Heart right ventricle (tissue), 16 donors: ENCODE measurements around the gene ANGPTL4. TPM values are rescaled to one million over a fixed set of nuclear protein-coding genes. Genes with fewer than 3 reads are reported as not detected.

Experiments used
- ATAC-seq, 8 donors: fragments of 200-7000 bp; cut with Tn5 transposase; one replicate each; pipeline ENCODE4 v1.9.1; 2020; ENCODE audit warnings: mild to moderate bottlenecking in 8 of 8, moderate library complexity in 8 of 8, moderate number of reproducible peaks in 1 of 8
- DNase-seq, 2 donors: peaks; one replicate each; pipeline ENCODE4 v3.0.0-alpha.2; 2020
- H3K27ac ChIP-seq, 10 donors: fragments of 200-600 bp; sonication (generic) in 2 of 10; one replicate each; pipeline versions ENCODE4 v1.5.0 to v1.8.0; 2020 to 2022; ENCODE audit warnings: mild to moderate bottlenecking in 3 of 10
- H3K27me3 ChIP-seq, 7 donors: fragments of 200-600 bp; one replicate each; pipeline ENCODE4 v1.8.0; 2021 to 2022; ENCODE audit warnings: mild to moderate bottlenecking in 2 of 7
- H3K36me3 ChIP-seq, 9 donors: fragments of 200-600 bp; sonication (generic) in 1 of 9; one replicate each; pipeline versions ENCODE4 v1.5.0 to v1.8.0; 2020 to 2022; ENCODE audit warnings: mild to moderate bottlenecking in 2 of 9
- H3K4me1 ChIP-seq, 9 donors: fragments of 200-600 bp; sonication (generic) in 1 of 9; one replicate each; pipeline versions ENCODE4 v1.5.0 to v1.8.0; 2020 to 2022; ENCODE audit warnings: mild to moderate bottlenecking in 4 of 9
- H3K4me3 ChIP-seq, 10 donors: fragments of 200-600 bp; sonication (generic) in 2 of 10; one replicate each; pipeline versions ENCODE4 v1.5.0 to v1.8.0; 2020 to 2022; ENCODE audit warnings: mild to moderate bottlenecking in 7 of 10, moderate library complexity in 2 of 10
- H3K9me3 ChIP-seq, 11 donors: fragments of 200-600 bp in 10 of 11; sonication (generic) in 2 of 11; one replicate each; pipeline versions ENCODE4 v1.5.0 to v1.8.0; 2013 to 2022; ENCODE audit warnings: mild to moderate bottlenecking in 2 of 11, control low read depth in 1 of 11, moderate library complexity in 1 of 11
- WGBS, 2 donors: extraction: QIAGEN DNeasy Blood & Tissue Kit; methylation state at CpG; one replicate each; pipeline ENCODE4 v1.1.7; 2013; ENCODE audit warnings: inconsistent platforms in 1 of 2; 5-methylcytosine and 5-hydroxymethylcytosine counted together
- intact Hi-C, 10 donors: fragments of 100-400 bp; cut with DNase I; formaldehyde crosslinking; loops; one replicate each; pipeline versions ENCODE4 v1.11.1 to v1.14.2; 2022
- polyA plus RNA-seq, 2 donors: library from polyadenylated mRNA; stranded (reverse); fragments of 200-250 nt; gene quantifications; one replicate each; pipeline ENCODE4 v1.2.3, GENCODE V29; 2013
- total RNA-seq, 10 donors: library from RNA; stranded (reverse); fragmentation: NEBNext Ultra II Directional in 3 of 10; extraction: Animal tissue kit (Norgen Biotek cat#: 25700) in 3 of 10; gene quantifications; one replicate each; pipeline versions ENCODE4 v1.2.1 to v1.2.4, GENCODE V29; 2021 to 2023
- TF ChIP-seq, protein P1 (sequence below), 9 donors: fragments of 200-600 bp; sonication (generic) in 2 of 9; IDR thresholded peaks; one replicate each; pipeline versions ENCODE4 v1.5.0 to v1.8.0; 2021 to 2022; ENCODE audit warnings: antibody characterized with exemption in 9 of 9, mild to moderate bottlenecking in 5 of 9, moderate library complexity in 1 of 9
- donor health status: Arrhythmogenic right ventricular cardiomyopathy.
- donor health status: ischemic (EF 13 %, LVEDD 7.1; RV severe dilation, severe dysfunction).
- donor health status: healthy with polysubstance abuse.
- donor health status: DM: no; HTN: yes; CAD: no.
- donor health status: DM: no; HTN: no; CAD: no.
- donor health status: ischemic (EF 25% LVEDD 6.9; RV normal size, moderate dysfunction).
- donor health status: ischemic (EF 25% LVEDD 5.7; RV mildly dilated, moderate dysfunction).
- donor health status: healthy.
- donor health status: DM: yes; HTN: yes; CAD: no.
- donor health status: Ischemic cardiomyopathy.
- donor health status: ischemic (EF 35%, LVEDD 5.7; RV mildly dilated, moderate dysfunction).
- donor health status: nonischemic (EF 11% LVEDD 7.7; RV severe dilation, severe dysfunction).
- donor health status: DM: yes; HTN: yes; CAD: no.
- donor health status: PGD.
- donor health status: ischemic (EF 29% LVEDD 5.4; RV normal size, mild dysfunction).
- donor health status: nonischemic (EF 23%, LVEDD 6.1; RV moderate dilation, normal function).

Gene ANGPTL4
- total and polyA plus RNA-seq, 12 donors, result 1.5 to 154 (median 5.1) TPM

GRCh38 chr19:8355631-8356402 is 8.1 kb upstream of the ANGPTL4 start:
- Histone ChIP-seq H3K27ac (peak overlapping the region in 1 of 10 donors; percentile 73), H3K9me3 (peaks cover 0 to 11% (median 0%) of the 10 kb centered on the region in 11 donors), H3K27me3 (peaks cover 0 to 10% (median 0%) of the 10 kb centered on the region in 7 donors), H3K36me3 (no peaks in the 10 kb centered on the region), H3K4me1 (peaks cover 3 to 44% (median 11%) of the 10 kb centered on the region in 9 donors), H3K4me3 (no peak overlapping the region)
- intact Hi-C loops, result loop anchor here in 7 of 10 donors (2.0 to 10.0 kb wide), 7 partner anchors 41 to 229 kb away; partner anchors contain the start of gene PRAM1 (in 1 of the 7)
- DNase-seq (no peak), ATAC-seq (peak in 5 of 8 donors; percentile 40 to 85 (median 55))
- TF ChIP-seq, protein P1, sequence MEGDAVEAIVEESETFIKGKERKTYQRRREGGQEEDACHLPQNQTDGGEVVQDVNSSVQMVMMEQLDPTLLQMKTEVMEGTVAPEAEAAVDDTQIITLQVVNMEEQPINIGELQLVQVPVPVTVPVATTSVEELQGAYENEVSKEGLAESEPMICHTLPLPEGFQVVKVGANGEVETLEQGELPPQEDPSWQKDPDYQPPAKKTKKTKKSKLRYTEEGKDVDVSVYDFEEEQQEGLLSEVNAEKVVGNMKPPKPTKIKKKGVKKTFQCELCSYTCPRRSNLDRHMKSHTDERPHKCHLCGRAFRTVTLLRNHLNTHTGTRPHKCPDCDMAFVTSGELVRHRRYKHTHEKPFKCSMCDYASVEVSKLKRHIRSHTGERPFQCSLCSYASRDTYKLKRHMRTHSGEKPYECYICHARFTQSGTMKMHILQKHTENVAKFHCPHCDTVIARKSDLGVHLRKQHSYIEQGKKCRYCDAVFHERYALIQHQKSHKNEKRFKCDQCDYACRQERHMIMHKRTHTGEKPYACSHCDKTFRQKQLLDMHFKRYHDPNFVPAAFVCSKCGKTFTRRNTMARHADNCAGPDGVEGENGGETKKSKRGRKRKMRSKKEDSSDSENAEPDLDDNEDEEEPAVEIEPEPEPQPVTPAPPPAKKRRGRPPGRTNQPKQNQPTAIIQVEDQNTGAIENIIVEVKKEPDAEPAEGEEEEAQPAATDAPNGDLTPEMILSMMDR (IDR thresholded peaks at IDR 0.05), result no peak
- WGBS, 2 donors, result 71 to 76% methylated on average over 6 of the region's 6 CpGs

DNA sequence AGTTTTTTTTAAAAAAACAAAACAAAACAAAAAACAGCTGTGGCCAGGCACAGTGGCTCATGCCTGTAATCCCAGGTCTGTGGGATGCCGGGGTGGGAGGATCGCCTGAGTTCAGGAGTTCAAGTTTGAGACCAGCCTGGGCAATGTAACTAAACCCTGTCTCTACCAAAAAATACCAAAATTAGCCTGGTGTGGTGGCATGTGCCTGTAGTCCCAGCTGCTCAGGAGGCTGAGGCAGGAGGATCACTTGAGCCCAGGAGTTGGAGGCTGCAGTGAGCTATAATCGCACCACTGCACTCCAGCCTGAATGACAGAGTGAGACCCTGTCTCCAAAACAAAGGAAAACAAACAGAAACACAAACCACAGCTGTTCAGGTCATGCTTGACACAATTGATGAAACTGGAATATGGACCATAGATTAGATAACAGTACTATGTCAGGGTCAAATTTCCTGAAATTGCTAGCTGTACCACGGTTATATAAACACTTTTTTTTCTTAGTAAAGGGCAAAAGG is 6.9 kb upstream of the ANGPTL4 start:
- peaks cover 0 to 10% (median 0%) of the 10 kb centered on the region in 7 donors for H3K27me3 ChIP-seq
- H3K4me1 ChIP-seq, result peaks cover 3 to 55% (median 22%) of the 10 kb centered on the region in 9 donors
- H3K36me3 ChIP-seq, result no peaks in the 10 kb centered on the region
- intact Hi-C loops, result loop anchor here in 6 of 10 donors (5.0 to 10.0 kb wide), 5 partner anchors 40 to 228 kb away; partner anchors contain the start of gene PRAM1 (in 1 of the 6)
- ATAC-seq (no peak), DNase-seq (no peak)
- H3K4me3 ChIP-seq, result no peak overlapping the region
- 75 to 80% methylated on average over 4 of the region's 4 CpGs for WGBS, 2 donors
- TF ChIP-seq, protein P1 (IDR thresholded peaks at IDR 0.05), result no peak
- H3K9me3 ChIP-seq, result peaks cover 0 to 11% (median 0%) of the 10 kb centered on the region in 11 donors
- H3K27ac ChIP-seq, result peak overlapping the region in 1 of 10 donors; percentile 26

GRCh38 chr19:8358948-8359347 is 5.0 kb upstream of the ANGPTL4 start:
- Histone ChIP-seq H3K27ac (no peak overlapping the region), H3K4me1 (peaks cover 5 to 55% (median 33%) of the 10 kb centered on the region in 9 donors), H3K27me3 (peaks cover 0 to 10% (median 0%) of the 10 kb centered on the region in 7 donors), H3K9me3 (peaks cover 0 to 11% (median 0%) of the 10 kb centered on the region in 11 donors), H3K4me3 (no peak overlapping the region), H3K36me3 (no peaks in the 10 kb centered on the region)
- DNase-seq (no peak), ATAC-seq (no peak)
- WGBS, 2 donors, result 92 to 94% methylated on average over 6 of the region's 6 CpGs
- intact Hi-C loops, result loop anchor here in 6 of 10 donors (5.0 to 10.0 kb wide), 5 partner anchors 38 to 226 kb away; partner anchors contain the start of gene PRAM1 (in 1 of the 6)
- TF ChIP-seq, protein P1 (IDR thresholded peaks at IDR 0.05), result no peak

- 86 to 89% methylated on average over 8 of the region's 8 CpGs for WGBS, 2 donors
- no peak overlapping the region for H3K27ac ChIP-seq
- no peaks in the 10 kb centered on the region for H3K36me3 ChIP-seq
- TF ChIP-seq, protein P1 (IDR thresholded peaks at IDR 0.05), result no peak
- peaks cover 0 to 23% (median 0%) of the 10 kb centered on the region in 7 donors for H3K27me3 ChIP-seq
- peaks cover 5 to 54% (median 36%) of the 10 kb centered on the region in 9 donors for H3K4me1 ChIP-seq
- ATAC-seq (no peak), DNase-seq (no peak)
- H3K9me3 ChIP-seq, result peaks cover 0 to 11% (median 0%) of the 10 kb centered on the region in 11 donors
- no peak overlapping the region for H3K4me3 ChIP-seq
- intact Hi-C loops, result no loop called here
Observed at GRCh38 chr19:8360196-8360595, 3.8 kb upstream of the ANGPTL4 start.
